NT2/D1 (cell line): Measurements from ENCODE around the gene ZMAT5.

ENCODE experiments used
- SUZ12 ChIP-seq: IDR thresholded peaks from 2 replicates; pipeline ENCODE4 v1.6.1; 2011; ENCODE audit not compliant: insufficient read length, insufficient read depth; ENCODE audit errors: extremely low read depth
- YY1 ChIP-seq: IDR thresholded peaks from 2 replicates; pipeline ENCODE4 v1.6.1; 2011; ENCODE audit not compliant: insufficient read length, insufficient read depth
- ZNF274 ChIP-seq: IDR thresholded peaks from 2 replicates; pipeline ENCODE4 v1.6.1; 2011; ENCODE audit warnings: mild to moderate bottlenecking, low read depth, low read length

DNA sequence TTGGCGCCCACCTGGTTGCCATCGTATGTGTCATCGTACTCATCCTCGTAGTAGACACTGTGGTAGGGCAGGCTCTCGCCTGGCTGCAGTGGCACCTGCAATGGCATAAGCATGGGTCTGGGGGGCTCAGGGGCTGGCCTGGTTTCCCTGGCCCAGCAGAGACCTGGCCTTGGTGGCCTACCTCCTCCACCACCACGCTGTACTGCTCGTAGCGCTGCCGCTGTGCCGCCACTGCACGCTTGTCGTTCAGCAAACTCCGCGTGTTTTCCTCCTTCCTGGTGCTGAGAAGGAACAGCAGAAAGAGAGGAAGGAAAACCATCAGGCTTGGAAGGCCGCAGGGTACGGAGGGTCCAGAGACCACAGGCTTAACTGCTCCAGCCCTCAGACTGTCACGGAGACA is 26.6 kb upstream of the ZMAT5 start:
- TF ChIP-seq SUZ12 (no peak), ZNF274 (no peak), YY1 (no peak)
